Activated CD4-positive, alpha-beta T cell treated with anti-CD3 and anti-CD28 coated beads, Interleukin-2, amount 50 U/mL, for 1 hour (primary cell): ENCODE results near the gene COL19A1.

ENCODE experiments used
- DNase-seq: peaks from one replicate; pipeline ENCODE4 v3.0.0-alpha.2; 2020

COL19A1 gene

GRCh38 chr6:70241991-70242420, 375.6 kb downstream of the COL19A1 start:
- no peak for DNase-seq

DNA sequence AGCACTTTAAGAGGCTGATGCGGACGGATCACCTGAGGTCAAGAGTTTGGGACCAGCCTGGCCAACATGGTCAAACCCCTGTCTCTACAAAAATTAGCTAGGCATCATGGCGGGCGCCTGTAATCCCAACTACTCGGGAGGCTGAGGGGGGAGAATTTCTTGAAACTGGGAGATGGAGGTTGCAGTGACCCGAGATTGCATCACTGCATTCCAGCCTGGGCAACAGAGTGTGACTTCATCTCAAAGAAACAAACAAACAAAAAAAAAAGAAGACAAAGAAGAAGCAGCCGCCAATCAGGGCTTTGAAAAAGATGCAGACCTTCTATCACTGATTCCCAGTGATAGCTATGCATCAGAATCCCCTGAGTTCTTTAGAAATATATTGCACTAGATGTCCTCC, 379.8 kb downstream of the COL19A1 start:
- DNase-seq, result no peak

GRCh38 chr6:70252604-70253003, 386.2 kb downstream of the COL19A1 start:
- no peak for DNase-seq

GRCh38 chr6:70253923-70254322, 387.6 kb downstream of the COL19A1 start:
- no peak for DNase-seq

- no peak for DNase-seq
Measured at GRCh38 chr6:70254784-70255183, 388.4 kb downstream of the COL19A1 start.

GRCh38 chr6:70257768-70258273, 391.5 kb downstream of the COL19A1 start:
- no peak for DNase-seq

GRCh38 chr6:70258483-70258882, 392.1 kb downstream of the COL19A1 start:
- no peak for DNase-seq
